Ecto neural progenitor cell (in vitro differentiated cells): ENCODE data around the gene FSTL4.

ENCODE experiments used
- DNase-seq: peaks from one replicate; pipeline ENCODE4 v3.0.0-alpha.2; 2018; ENCODE audit warnings: low spot score

Gene FSTL4

DNA sequence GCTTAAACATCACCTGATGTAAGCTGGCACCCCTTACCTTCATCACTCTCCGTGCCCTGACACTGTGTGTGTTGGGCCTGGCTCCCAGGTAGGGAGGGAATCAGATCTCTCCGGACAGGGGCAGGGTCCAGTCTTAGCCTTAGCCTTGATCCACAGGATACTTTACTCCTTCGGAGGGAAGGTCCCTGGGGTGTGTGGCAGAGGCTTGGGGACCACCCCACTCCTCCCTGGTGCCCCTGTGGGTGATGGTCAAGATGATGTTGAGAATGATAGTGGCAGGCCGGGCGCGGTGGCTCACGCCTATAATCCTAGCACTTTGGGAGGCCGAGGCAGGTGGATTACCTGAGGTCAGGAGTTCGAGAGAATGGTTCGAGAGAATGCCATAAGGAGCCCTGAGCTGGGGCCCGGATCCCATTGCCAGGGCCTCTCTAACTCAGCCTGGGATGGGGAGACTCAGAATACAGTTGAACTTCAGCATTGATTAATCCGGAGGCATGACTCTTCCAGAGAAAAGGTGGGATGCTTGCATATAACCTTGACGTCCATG lies 291.0 kb downstream of the FSTL4 start:
- DNase-seq: no peak

DNA sequence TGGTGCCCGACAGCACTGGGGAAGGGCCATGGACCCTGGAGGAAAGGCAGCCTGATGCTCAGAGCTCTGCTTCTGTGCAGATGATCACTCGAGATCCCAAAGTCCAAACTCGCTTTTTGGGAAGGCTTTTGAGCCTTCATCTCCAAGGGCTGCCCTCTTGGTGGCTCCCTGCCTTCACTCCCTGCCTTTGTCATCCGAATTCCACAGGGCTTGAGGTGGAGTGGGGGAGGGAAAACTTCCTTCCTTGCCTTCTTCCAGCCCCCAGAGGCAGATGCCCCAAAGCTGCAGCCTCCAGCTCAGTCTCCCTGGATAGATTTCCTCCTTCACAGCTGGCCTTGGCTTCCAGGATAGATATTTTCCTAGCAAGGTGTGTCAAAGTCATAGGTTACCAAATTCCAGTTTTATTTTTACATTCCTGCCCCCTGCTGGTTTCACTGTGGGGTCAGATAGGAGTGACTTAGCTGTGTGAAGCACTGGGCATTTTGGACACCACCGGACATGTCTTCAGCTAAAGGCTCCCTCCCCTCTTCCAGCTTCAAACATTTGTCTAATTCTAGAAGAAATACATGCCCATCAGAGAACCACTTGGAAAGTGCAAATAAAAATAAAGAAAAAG lies 292.3 kb downstream of the FSTL4 start:
- no peak for DNase-seq

GRCh38 chr5:133319244-133319643 lies 293.1 kb downstream of the FSTL4 start:
- DNase-seq: no peak

DNA sequence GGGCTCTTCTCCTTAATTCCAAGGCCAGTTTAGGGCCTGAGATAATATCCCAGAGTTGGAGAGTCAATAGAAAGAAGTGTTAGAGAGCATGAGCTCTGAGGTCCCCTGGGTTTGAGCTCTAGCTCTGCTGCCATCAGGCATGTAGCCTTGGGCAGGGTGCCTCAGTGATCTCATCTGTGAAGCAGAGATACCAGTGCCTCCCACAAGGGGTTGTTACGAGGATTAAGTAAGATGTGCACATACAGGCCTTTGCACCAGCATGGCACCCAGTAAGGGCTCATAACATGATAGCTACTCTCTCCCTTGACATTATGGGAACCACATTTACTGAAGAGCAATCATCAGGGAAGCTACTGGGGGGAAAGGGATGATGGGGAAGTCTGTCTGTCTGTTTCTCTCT lies 294.8 kb downstream of the FSTL4 start:
- DNase-seq: no peak

DNA sequence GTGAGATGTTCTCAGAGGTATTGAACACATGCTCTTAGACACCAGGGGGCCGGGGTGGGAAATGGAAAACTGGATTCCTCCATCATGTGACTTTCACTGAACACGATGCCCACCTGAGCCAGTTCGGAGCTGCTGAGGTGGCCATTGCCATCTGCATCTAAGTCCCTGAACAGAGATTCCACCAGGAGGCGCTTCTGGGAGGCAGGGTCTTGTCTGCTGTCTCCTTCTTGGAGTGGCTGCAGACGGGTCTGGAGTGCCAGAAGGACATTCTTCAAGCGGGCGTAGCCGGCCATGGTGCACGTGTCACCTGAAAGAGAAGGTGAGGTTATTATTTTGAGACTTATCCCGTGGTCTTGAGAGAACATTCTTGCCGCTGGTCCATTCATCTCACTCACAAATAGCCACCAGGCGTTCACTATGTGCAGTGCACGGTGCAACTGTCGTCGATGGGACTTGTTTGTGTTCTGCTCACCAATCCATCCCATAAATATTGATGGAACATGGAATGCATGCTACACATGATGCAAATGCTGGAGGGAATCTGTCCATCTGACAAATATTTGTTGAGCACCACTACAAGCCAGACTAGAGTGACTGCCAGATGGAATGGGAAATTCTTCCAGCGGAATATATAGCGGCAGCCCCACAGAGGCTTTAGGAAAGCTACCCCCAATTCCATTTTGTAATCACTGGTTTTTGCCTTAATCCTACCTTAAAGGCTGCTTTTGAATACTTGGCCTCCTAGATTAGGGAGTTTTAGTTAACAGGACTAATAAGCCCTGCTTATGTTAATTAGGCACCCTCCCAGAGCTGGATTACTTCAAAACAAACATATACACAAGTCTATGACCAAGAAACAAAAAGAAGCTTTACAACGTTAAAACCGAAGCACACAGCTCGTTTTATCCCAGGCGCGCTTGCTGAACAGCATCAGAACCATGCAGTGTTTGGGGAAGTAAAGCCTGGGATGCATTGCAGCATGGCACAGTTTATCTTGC lies 295.7 kb downstream of the FSTL4 start:
- DNase-seq: peak; percentile 65

- no peak for DNase-seq
Measured at GRCh38 chr5:133314086-133314485, 298.3 kb downstream of the FSTL4 start.

- DNase-seq: no peak
Measured at GRCh38 chr5:133311176-133311575, 301.2 kb downstream of the FSTL4 start.

- DNase-seq: no peak
Measured at GRCh38 chr5:133309984-133310621, 302.2 kb downstream of the FSTL4 start.

GRCh38 chr5:133309166-133309795 lies 303.1 kb downstream of the FSTL4 start:
- no peak for DNase-seq

DNA sequence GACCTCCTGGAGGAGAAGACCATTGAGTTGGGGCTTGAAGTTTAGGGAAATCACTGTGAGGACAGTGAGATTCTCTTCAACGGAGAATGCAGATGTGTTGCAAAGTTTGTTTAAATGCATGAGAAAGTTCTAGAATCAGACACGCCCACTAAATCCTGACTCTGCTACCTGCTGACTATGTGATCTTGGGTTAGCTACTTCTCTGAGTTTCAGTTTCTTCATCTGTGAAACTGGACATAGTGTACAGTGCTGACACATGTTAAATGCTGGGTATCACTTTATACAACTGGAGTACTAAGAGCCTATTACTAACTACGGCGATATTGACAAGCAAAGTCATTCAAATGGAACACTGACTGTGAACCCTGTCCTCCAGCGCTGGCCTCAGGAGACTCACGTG lies 305.1 kb downstream of the FSTL4 start:
- DNase-seq: no peak

- no peak for DNase-seq
Measured at GRCh38 chr5:133304707-133305216, 307.6 kb downstream of the FSTL4 start.

- DNase-seq: no peak
Measured at GRCh38 chr5:133304178-133304577, 308.2 kb downstream of the FSTL4 start.

GRCh38 chr5:133303298-133303697 lies 309.0 kb downstream of the FSTL4 start:
- no peak for DNase-seq

DNA sequence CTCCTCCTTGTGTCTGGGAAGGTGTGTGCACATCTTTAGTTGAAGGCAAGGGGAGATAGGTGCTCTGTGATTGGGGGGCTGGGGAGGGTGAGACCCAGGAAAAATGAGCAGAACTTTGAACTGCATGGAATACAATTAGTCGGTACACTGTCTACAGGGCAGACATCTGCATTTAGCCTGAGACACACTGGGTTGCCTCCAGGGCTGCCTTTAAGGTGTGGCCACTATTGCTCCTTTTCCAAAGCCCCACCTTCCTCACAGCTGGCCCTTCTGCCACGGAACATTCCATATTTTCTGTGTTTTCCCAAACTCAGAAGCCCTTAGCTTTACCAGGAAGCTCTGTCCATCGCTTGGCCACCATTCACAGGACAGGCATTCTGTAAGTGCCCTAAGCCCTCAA lies 312.6 kb downstream of the FSTL4 start:
- no peak for DNase-seq

- DNase-seq: no peak
Measured at GRCh38 chr5:133299021-133299420, 313.3 kb downstream of the FSTL4 start.

GRCh38 chr5:133298447-133298846 lies 313.9 kb downstream of the FSTL4 start:
- DNase-seq: no peak

GRCh38 chr5:133297293-133297692 lies 315.0 kb downstream of the FSTL4 start:
- no peak for DNase-seq

DNA sequence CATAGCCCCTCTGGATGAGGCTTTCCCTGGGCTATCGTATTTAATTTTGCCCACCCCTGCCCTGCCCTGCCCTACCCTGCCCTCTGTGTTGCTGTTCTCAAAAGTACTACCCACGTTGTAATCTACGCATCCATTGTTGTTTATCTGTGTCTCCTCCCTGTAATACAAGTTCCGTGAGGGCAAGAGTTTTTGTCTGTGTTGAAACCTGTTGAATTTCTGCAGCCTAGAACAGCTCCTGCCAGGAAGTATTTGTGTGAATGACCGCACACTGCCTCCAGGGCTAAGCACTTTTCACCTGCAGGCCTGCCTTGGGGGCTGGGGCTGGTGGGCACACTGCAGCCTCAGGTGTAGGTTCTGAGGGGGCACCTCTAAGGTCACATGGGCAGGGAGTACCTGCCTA lies 315.7 kb downstream of the FSTL4 start:
- DNase-seq: no peak

DNA sequence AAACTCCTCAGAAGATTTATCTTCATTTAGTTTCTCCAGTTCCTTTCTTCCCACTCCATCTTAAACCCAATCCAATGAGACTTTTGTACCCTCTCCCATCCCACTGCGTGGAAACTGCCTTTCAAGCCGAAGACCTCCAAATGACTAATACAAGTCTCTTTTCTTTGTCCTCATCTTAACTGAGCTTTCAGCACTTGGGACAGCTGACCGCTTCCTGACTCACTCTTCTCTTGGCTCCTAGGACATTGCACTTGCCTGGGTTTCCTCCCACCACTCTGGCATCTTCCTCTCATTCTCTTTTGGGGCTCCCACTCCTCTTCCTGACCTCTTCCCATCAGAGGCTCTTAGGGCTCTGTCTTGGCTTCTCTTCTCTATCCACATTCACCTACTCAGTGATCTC lies 316.8 kb downstream of the FSTL4 start:
- DNase-seq: no peak

GRCh38 chr5:133294380-133294779 lies 318.0 kb downstream of the FSTL4 start:
- no peak for DNase-seq

DNA sequence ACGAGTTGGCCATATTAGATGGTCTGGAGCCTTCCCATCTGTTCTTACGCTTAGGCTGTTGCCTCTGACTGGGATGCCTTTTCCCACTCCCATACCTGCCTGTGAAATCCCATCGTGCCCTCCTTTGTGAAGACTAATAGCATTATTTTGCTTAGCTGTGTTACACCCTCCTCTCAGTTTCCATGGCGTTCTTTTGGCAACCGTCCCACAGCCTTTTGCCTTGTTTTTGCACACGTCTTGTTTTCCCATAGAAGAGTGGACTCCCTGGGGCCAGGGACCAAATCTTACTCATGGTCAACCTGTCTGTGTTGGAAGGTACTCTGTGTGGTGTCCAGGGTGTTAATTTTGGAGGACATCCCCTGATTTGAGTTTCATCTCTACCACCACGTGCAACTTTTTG lies 318.4 kb downstream of the FSTL4 start:
- no peak for DNase-seq

GRCh38 chr5:133292300-133292699 lies 320.0 kb downstream of the FSTL4 start:
- DNase-seq: no peak
